HepG2 (cell line): ENCODE measurements around the gene ETV5. TPM values are rescaled to one million over a fixed set of nuclear protein-coding genes. Genes with fewer than 3 reads are reported as not detected.

Source experiments
- ATAC-seq: fragments of 200-7000 bp; cut with Tn5 transposase; 3 replicates; pipeline ENCODE4 v1.9.1; 2020; ENCODE audit warnings: mild to moderate bottlenecking, moderate library complexity
- Bru-seq: library from RNA; stranded (reverse); fragments of 400-500 nt; gene quantifications from one replicate; lab custom pipeline; 2021; lab: Mats Ljungman, UMichigan
- BruChase-seq, 2 experiments: library from RNA; stranded (reverse); fragments of 400-500 nt; gene quantifications; one replicate each; lab custom pipeline; 2021; lab: Mats Ljungman, UMichigan
- BruUV-seq: library from RNA; stranded (reverse); fragments of 400-500 nt; replicated peaks from 2 replicates; lab custom pipeline; 2021; lab: Mats Ljungman, UMichigan
- CTCF ChIA-PET: fragments of 300-600 bp; formaldehyde crosslinking; extraction: SDS; loops from one replicate; lab custom pipeline; 2021; ENCODE audit warnings: low total read pairs, inconsistent platforms, low intra/inter-chr PET ratio; lab: Yijun Ruan, JAX
- POLR2A ChIA-PET: fragments of 350-600 bp; sonication (Branson Sonifier 250); formaldehyde crosslinking; loops from one replicate; lab custom pipeline; 2020; ENCODE audit warnings: antibody characterized with exemption, inconsistent platforms; lab: Yijun Ruan, JAX
- DNase-seq: peaks from one replicate; pipeline ENCODE4 v3.0.0-alpha.2; 2015; ENCODE audit warnings: low spot score
- FAIRE-seq: peaks from 3 replicates; lab custom pipeline; 2011; peaks lifted over from hg19 to GRCh38; lab: Jason Lieb, UNC
- H2AFZ ChIP-seq: one replicate; pipeline ENCODE4 v1.6.1; 2011; ENCODE audit warnings: low read length, inconsistent platforms
- H3K27ac ChIP-seq: fragments of 300-600 bp; 3 replicates; pipeline ENCODE4 v1.8.0; 2011; ENCODE audit warnings: mixed run types, mild to moderate bottlenecking, mixed read lengths, low read length, inconsistent platforms; ENCODE audit not compliant: insufficient read depth; ENCODE audit errors: extremely low read length
- H3K27me3 ChIP-seq, 2 experiments: fragments of 200-600 bp in 1 of 2; 2 replicates in 1 of 2; 3 replicates in 1 of 2; pipeline versions ENCODE4 v1.6.0 to v1.8.0; 2011; ENCODE audit warnings: low read length in 2 of 2, mild to moderate bottlenecking in 2 of 2, moderate library complexity in 2 of 2, inconsistent platforms in 1 of 2; ENCODE audit not compliant: insufficient read depth in 2 of 2, control insufficient read depth in 1 of 2
- H3K36me3 ChIP-seq, 2 experiments: fragments of 200-600 bp in 1 of 2; replicated peaks in 1 of 2; 2 replicates in 1 of 2; 3 replicates in 1 of 2; pipeline versions ENCODE4 v1.5.1 to v1.8.0; 2011; ENCODE audit warnings: low read length in 2 of 2, inconsistent platforms in 1 of 2; ENCODE audit not compliant: insufficient read depth in 2 of 2, control insufficient read depth in 1 of 2
- H3K4me1 ChIP-seq: 2 replicates; pipeline ENCODE4 v1.5.1; 2012; ENCODE audit warnings: low read length, inconsistent platforms; ENCODE audit not compliant: insufficient read depth
- H3K4me2 ChIP-seq: 2 replicates; pipeline ENCODE4 v1.6.0; 2011; ENCODE audit warnings: low read depth, low read length, inconsistent platforms
- H3K4me3 ChIP-seq, 3 experiments: fragments of 200-600 bp in 1 of 3; sonication (generic), shearing (Covaris generic) in 1 of 3; replicated peaks in 1 of 3; 2 replicates each; pipeline ENCODE4 v1.5.1; 2011 to 2016; ENCODE audit warnings: low read length in 3 of 3, inconsistent platforms in 2 of 3, low read depth in 2 of 3, mild to moderate bottlenecking in 2 of 3, control low read depth in 1 of 3, mixed read lengths in 1 of 3; ENCODE audit not compliant: insufficient read depth in 1 of 3
- H3K79me2 ChIP-seq: one replicate; pipeline ENCODE4 v1.6.1; 2011; ENCODE audit warnings: low read length, inconsistent platforms; ENCODE audit not compliant: insufficient read depth
- H3K9ac ChIP-seq: 2 replicates; pipeline ENCODE4 v1.6.0; 2011; ENCODE audit warnings: mild to moderate bottlenecking, low read depth, low read length, inconsistent platforms; ENCODE audit not compliant: insufficient read depth
- H3K9me3 ChIP-seq: 2 replicates; pipeline ENCODE4 v1.5.1; 2012; ENCODE audit warnings: mild to moderate bottlenecking, low read length
- H4K20me1 ChIP-seq: 2 replicates; pipeline ENCODE4 v1.6.0; 2011; ENCODE audit warnings: inconsistent platforms, mild to moderate bottlenecking, low read length, moderate library complexity; ENCODE audit not compliant: insufficient read depth
- ATF7 ChIP-seq, 2 experiments: fragments of 450-650 bp in 1 of 2; sonication (generic) in 1 of 2; formaldehyde crosslinking in 1 of 2; IDR thresholded peaks; 2 replicates each; pipeline versions ENCODE4 v1.4.0 to v1.6.1; 2016 to 2020; ENCODE audit warnings: antibody characterized with exemption in 1 of 2, mild to moderate bottlenecking in 1 of 2, missing genetic modification reagents in 1 of 2
- CCDC6 ChIP-seq: sonication (generic); formaldehyde crosslinking; IDR thresholded peaks from 2 replicates; pipeline ENCODE4 v1.8.1; 2022; ENCODE audit warnings: mild to moderate bottlenecking, missing genetic modification reagents, moderate library complexity
- FOSL2 ChIP-seq: sonication (generic); formaldehyde crosslinking; IDR thresholded peaks from 2 replicates; pipeline ENCODE4 v1.4.0; 2020; ENCODE audit warnings: missing genetic modification reagents
- FOXC1 ChIP-seq: sonication (generic); formaldehyde crosslinking; IDR thresholded peaks from 2 replicates; pipeline ENCODE4 v1.8.0; 2022; ENCODE audit warnings: mild to moderate bottlenecking, missing genetic modification reagents, borderline replicate concordance
- GLI4 ChIP-seq: sonication (generic); formaldehyde crosslinking; IDR thresholded peaks from 2 replicates; pipeline ENCODE4 v1.5.1; 2020; ENCODE audit warnings: missing genetic modification reagents, mild to moderate bottlenecking, moderate library complexity, borderline replicate concordance
- MAFG ChIP-seq: sonication (generic); formaldehyde crosslinking; IDR thresholded peaks from 2 replicates; pipeline ENCODE4 v1.5.1; 2020; ENCODE audit warnings: mild to moderate bottlenecking, missing genetic modification reagents
- MLLT10 ChIP-seq: sonication (generic); formaldehyde crosslinking; IDR thresholded peaks from 2 replicates; pipeline ENCODE4 v1.4.0; 2020; ENCODE audit warnings: missing genetic modification reagents
- MYNN ChIP-seq: sonication (generic); formaldehyde crosslinking; IDR thresholded peaks from 2 replicates; pipeline ENCODE4 v1.4.0; 2020; ENCODE audit warnings: mild to moderate bottlenecking, low read depth, missing genetic modification reagents
- PLRG1 ChIP-seq: fragments of 450-650 bp; conservative IDR thresholded peaks from 2 replicates; pipeline ENCODE4 v1.6.1; 2016
- SALL1 ChIP-seq: sonication (generic); formaldehyde crosslinking; IDR thresholded peaks from 2 replicates; pipeline ENCODE4 v1.8.0; 2022; ENCODE audit warnings: mild to moderate bottlenecking, missing genetic modification reagents
- ZNF160 ChIP-seq: sonication (generic); formaldehyde crosslinking; IDR thresholded peaks from 2 replicates; pipeline ENCODE4 v1.8.0; 2022; ENCODE audit warnings: mild to moderate bottlenecking, inconsistent platforms, missing genetic modification reagents
- ZNF253 ChIP-seq: sonication (generic); formaldehyde crosslinking; IDR thresholded peaks from 2 replicates; pipeline ENCODE4 v1.8.0; 2022; ENCODE audit warnings: mild to moderate bottlenecking, missing genetic modification reagents, borderline replicate concordance
- WGBS: methylation state at CpG from one replicate; pipeline ENCODE4 v1.1.6; 2017; ENCODE audit warnings: low lambda C conversion rate; 5-methylcytosine and 5-hydroxymethylcytosine counted together
- in situ Hi-C: cut with HindIII; loops from 2 replicates; pipeline ENCODE4 v1.10.0; 2017; ENCODE audit warnings: low pct_unique_long_range_greater_than_20kb; ENCODE audit not compliant: extremely low pct_ligation_motif_present
- intact Hi-C: fragments of 100-400 bp; cut with micrococcal nuclease; formaldehyde crosslinking; loops from one replicate; pipeline ENCODE4 v1.10.0; 2022; ENCODE audit not compliant: unreplicated experiment
- long read RNA-seq, 2 experiments: library from RNA in 1 of 2; library from polyadenylated mRNA in 1 of 2; stranded (forward) in 1 of 2; unstranded in 1 of 2; transcript quantifications; one replicate each; pipeline ENCODE4 v2.0.0, GENCODE V29; 2019 to 2022
- polyA minus RNA-seq, 3 experiments: library from RNA; depleted of rRNA, polyadenylated mRNA; stranded (reverse); fragments of >200 nt; gene quantifications; 2 replicates each; pipeline ENCODE4 v1.2.3, GENCODE V29; 2011; ENCODE audit warnings: low replicate concordance in 1 of 3
- polyA plus RNA-seq, 8 experiments: library from polyadenylated mRNA; depleted of rRNA in 3 of 8; stranded (reverse) in 7 of 8; unstranded in 1 of 8; fragments of >200 nt; fragmentation: Illumina TruSeq in 4 of 8; extraction: Trizol in 4 of 8; gene quantifications; 2 replicates each; pipeline versions ENCODE4 v1.2.1 to v1.2.3, GENCODE V29; 2011 to 2016; ENCODE audit warnings: low read depth in 4 of 8, missing spikeins in 1 of 8, mixed read lengths in 1 of 8; ENCODE audit not compliant: insufficient read depth in 1 of 8
- total RNA-seq, 5 experiments: library from RNA; depleted of rRNA; stranded (reverse); fragments of >200 nt; fragmentation: Illumina TruSeq; extraction: Trizol; gene quantifications; 2 replicates each; pipeline ENCODE4 v1.2.3, GENCODE V29; 2016; ENCODE audit warnings: low read depth in 1 of 5
- TF ChIP-seq, protein P1 (sequence below): sonication (generic); formaldehyde crosslinking; IDR thresholded peaks from 2 replicates; pipeline ENCODE4 v1.8.1; 2023; ENCODE audit warnings: mild to moderate bottlenecking, missing genetic modification reagents
- TF ChIP-seq, protein P2 (sequence below): sonication (generic); formaldehyde crosslinking; IDR thresholded peaks from 2 replicates; pipeline ENCODE4 v1.4.0; 2020; ENCODE audit warnings: missing genetic modification reagents, low read depth, mild to moderate bottlenecking, borderline replicate concordance

Gene ETV5
- total RNA-seq (2016; rRNA removed; fragmentation: Illumina TruSeq; extraction: Trizol), result 52.9 and 60.0 TPM in 2 replicates
- total RNA-seq (2016; cell fraction: cytosol; rRNA removed; fragmentation: Illumina TruSeq; extraction: Trizol; ENCODE audit: low read depth), result 27.8 and 54.7 TPM in 2 replicates
- 49.8 and 52.0 TPM in 2 replicates for total RNA-seq (2016; cell fraction: insoluble cytoplasmic fraction; rRNA removed; fragmentation: Illumina TruSeq; extraction: Trizol)
- 37.5 and 57.5 TPM in 2 replicates for total RNA-seq (2016; cell fraction: membrane; rRNA removed; fragmentation: Illumina TruSeq; extraction: Trizol)
- total RNA-seq (2016; cell fraction: nucleus; rRNA removed; fragmentation: Illumina TruSeq; extraction: Trizol), result 44.1 and 46.9 TPM in 2 replicates
- polyA plus RNA-seq (2011; rRNA removed), result 42.3 and 57.2 TPM in 2 replicates
- polyA plus RNA-seq (2011; cell fraction: cytosol; rRNA removed), result 34.8 and 41.1 TPM in 2 replicates
- polyA plus RNA-seq (2011; cell fraction: nucleus; rRNA removed), result 45.2 and 55.0 TPM in 2 replicates
- polyA plus RNA-seq (2012), result 46.8 and 64.1 TPM in 2 replicates
- 29.3 and 46.0 TPM in 2 replicates for polyA plus RNA-seq (2016; cell fraction: cytosol; fragmentation: Illumina TruSeq; extraction: Trizol; ENCODE audit: low read depth)
- 50.0 and 52.3 TPM in 2 replicates for polyA plus RNA-seq (2016; cell fraction: insoluble cytoplasmic fraction; fragmentation: Illumina TruSeq; extraction: Trizol; ENCODE audit: low read depth)
- 21.9 and 34.1 TPM in 2 replicates for polyA plus RNA-seq (2016; cell fraction: membrane; fragmentation: Illumina TruSeq; extraction: Trizol; ENCODE audit: low read depth)
- polyA plus RNA-seq (2016; cell fraction: nucleus; fragmentation: Illumina TruSeq; extraction: Trizol; ENCODE audit: insufficient read depth, low read depth), result 33.7 and 38.9 TPM in 2 replicates
- polyA minus RNA-seq (2011; rRNA and poly(A)+ RNA removed; ENCODE audit: low replicate concordance), result 3.4 and 180 TPM in 2 replicates
- 63.8 and 68.6 TPM in 2 replicates for polyA minus RNA-seq (2011; cell fraction: cytosol; rRNA and poly(A)+ RNA removed)
- polyA minus RNA-seq (2011; cell fraction: nucleus; rRNA and poly(A)+ RNA removed), result 116 and 144 TPM in 2 replicates
- Bru-seq, nascent RNA, result percentile 95 among the genes with signal in this experiment
- BruChase-seq, experiment 1, labeled RNA remaining after a 6-hour chase, result percentile 90 among the genes with signal in this experiment
- BruChase-seq, experiment 2, labeled RNA remaining after a 2-hour chase, result percentile 90 among the genes with signal in this experiment
- long read RNA-seq, experiment 1, full-length matches to known transcripts, result 28 of 48 reads
- long read RNA-seq, experiment 1, partial matches to known transcripts, result 4 of 48 reads
- long read RNA-seq, experiment 1, other reads (novel, unspliced or antisense), result 16 of 48 reads
- long read RNA-seq, experiment 2, full-length matches to known transcripts, result 39 of 150 reads
- long read RNA-seq, experiment 2, partial matches to known transcripts, result 10 of 150 reads
- long read RNA-seq, experiment 2, other reads (novel, unspliced or antisense), result 101 of 150 reads

DNA sequence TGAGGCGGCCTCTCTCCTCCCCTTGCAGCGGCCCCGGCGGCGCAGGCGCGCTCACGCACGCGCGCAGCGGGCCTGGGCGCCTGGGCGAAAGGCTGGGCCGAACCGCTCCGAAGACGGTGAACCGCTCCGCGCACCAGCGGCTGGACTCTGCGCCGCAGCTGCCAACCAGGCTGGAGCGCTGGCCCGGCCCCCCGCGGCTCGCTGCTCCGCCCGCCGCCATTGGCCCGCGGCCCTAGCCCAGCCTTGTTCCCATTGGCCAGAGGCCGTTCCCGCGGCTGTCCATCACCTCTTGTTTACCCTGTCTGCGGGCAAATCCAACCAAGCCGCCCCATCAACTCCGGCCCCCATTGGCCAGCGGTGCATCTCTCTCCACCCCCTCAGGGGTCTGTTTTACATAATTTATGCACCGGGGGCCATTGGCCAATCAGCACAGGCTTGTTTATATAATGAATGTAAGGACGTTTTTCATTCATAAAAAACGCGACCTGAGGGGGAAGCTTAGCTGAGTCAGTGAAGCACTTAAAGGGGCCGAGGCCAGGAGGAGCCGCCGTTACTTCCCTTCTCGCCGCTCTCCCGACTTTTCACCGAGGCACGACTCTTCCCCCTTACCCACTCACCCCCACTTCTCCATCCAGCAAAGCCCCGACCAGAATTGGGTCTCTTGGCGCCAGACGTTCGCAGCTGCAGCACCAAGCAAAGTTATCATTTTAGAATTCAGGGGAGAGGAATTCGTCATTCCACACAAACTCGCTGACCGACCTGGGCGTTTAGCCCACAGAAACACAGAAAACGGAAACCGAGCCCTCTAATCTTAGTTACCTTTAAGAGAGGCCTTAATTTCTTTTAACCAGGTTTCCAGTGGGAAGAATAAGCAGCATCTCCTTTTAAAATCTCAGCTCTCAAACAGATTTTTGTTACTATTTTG lies at the start of gene ETV5:
Gene ETV5 (minus strand): TSS at position 149 of the 925 bp plus-strand sequence. CDS start 3,221 bp downstream, outside the sequence.
- Histone ChIP-seq H3K9me3 (no peaks in the 10 kb centered on the region), H3K27me3 (no peaks in the 10 kb centered on the region; a peak in 1 of 5 replicates), H3K9ac (peak within 1 kb of the TSS; percentile 93), H3K36me3 (peaks cover 0 to 10% of the 10 kb centered on the region in 2 experiments; a peak in 1 of 5 replicates), H4K20me1 (peaks cover 12% of the 10 kb centered on the region), H3K79me2 (peaks cover 39% of the 10 kb centered on the region), H3K4me2 (peak within 1 kb of the TSS; percentile 98), H3K4me1 (peaks cover 56% of the 10 kb centered on the region), H2AFZ (peak within 1 kb of the TSS; percentile 47), H3K27ac (peak within 1 kb of the TSS; percentile 95), H3K4me3 (peak within 1 kb of the TSS; percentile 84 to 97 (median 95))
- in situ Hi-C loops (no loop called here), intact Hi-C loops (loop anchor here (1.0 to 2.0 kb wide), 2 partner anchors 64 to 133 kb away; no protein-coding TSS in a partner anchor)
- TSS peak; percentile 99 for BruUV-seq
- peak; percentile 46 for FAIRE-seq
- under 1% methylated on average over 27 of the region's 63 CpGs for WGBS
- peak; percentile 93 for ATAC-seq
- ChIA-PET POLR2A (interaction anchor here (0.8 to 4.9 kb wide), 13 partner anchors 11 to 461 kb away, joined by 3 to 110 read pairs (median 5); partner anchors contain the start of genes DNAJB11 and TRA2B), CTCF (interaction anchor here (1.3 kb wide), 1 partner anchor 133 kb away, joined by 4 read pairs; no protein-coding TSS in a partner anchor)
- DNase-seq, result peak; percentile 99
- no peak for TF ChIP-seq ATF7 (IDR thresholded peaks at IDR 0.05)
- TF ChIP-seq ATF7 (CRISPR knock-in tag; IDR thresholded peaks at IDR 0.05), result no peak
- TF ChIP-seq, protein P1, sequence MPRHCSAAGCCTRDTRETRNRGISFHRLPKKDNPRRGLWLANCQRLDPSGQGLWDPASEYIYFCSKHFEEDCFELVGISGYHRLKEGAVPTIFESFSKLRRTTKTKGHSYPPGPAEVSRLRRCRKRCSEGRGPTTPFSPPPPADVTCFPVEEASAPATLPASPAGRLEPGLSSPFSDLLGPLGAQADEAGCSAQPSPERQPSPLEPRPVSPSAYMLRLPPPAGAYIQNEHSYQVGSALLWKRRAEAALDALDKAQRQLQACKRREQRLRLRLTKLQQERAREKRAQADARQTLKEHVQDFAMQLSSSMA (CRISPR knock-in tag), result no peak
- no peak for TF ChIP-seq PLRG1
- TF ChIP-seq MLLT10, result no peak
- no peak for TF ChIP-seq MYNN (CRISPR knock-in tag)
- TF ChIP-seq FOSL2 (CRISPR knock-in tag), result peak; percentile 66
- TF ChIP-seq CCDC6 (CRISPR knock-in tag), result 0 out of 2 replicates have a peak, but pooled peaks have one; percentile 74
- TF ChIP-seq FOXC1 (CRISPR knock-in tag), result no peak
- peak; percentile 61; the same call in 1 of the 2 replicates for TF ChIP-seq ZNF160 (CRISPR knock-in tag)
- no peak for TF ChIP-seq GLI4 (CRISPR knock-in tag)
- TF ChIP-seq, protein P2, sequence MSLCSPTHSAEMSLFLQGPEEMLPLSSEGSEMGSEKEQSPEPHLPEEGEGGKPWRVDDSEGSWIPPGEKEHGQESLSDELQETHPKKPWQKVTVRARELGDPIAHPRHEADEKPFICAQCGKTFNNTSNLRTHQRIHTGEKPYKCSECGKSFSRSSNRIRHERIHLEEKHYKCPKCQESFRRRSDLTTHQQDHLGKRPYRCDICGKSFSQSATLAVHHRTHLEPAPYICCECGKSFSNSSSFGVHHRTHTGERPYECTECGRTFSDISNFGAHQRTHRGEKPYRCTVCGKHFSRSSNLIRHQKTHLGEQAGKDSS, result 0 out of 2 replicates have a peak, but pooled peaks have one; percentile 56
- no peak for TF ChIP-seq MAFG (CRISPR knock-in tag)
- no peak for TF ChIP-seq ZNF253 (CRISPR knock-in tag)
- TF ChIP-seq SALL1 (CRISPR knock-in tag), result peak; percentile 75
